K562 (cell line): ENCODE measurements around the gene ZC3H18. TPM values are rescaled to one million over a fixed set of nuclear protein-coding genes. Genes with fewer than 3 reads are reported as not detected.

Experiments used
- BRD4 ChIP-seq: fragments of 200-600 bp; sonication (generic); IDR thresholded peaks from 2 replicates; pipeline ENCODE4 v1.6.1; 2017; ENCODE audit warnings: inconsistent platforms
- CEBPB ChIP-seq: fragments of 450-650 bp; IDR thresholded peaks from 2 replicates; pipeline ENCODE4 v1.6.1; 2016; ENCODE audit warnings: missing genetic modification characterization, missing compliant biosample characterization
- CEBPG ChIP-seq, 3 experiments: fragments of 200-800 bp in 1 of 3; sonication (Bioruptor generic) in 1 of 3; sonication (generic) in 1 of 3; formaldehyde crosslinking in 1 of 3; IDR thresholded peaks in 2 of 3; conservative IDR thresholded peaks in 1 of 3; 2 replicates each; pipeline versions ENCODE4 v1.6.1 to v1.8.0; 2016 to 2022; ENCODE audit warnings: missing compliant biosample characterization in 2 of 3, missing genetic modification characterization in 2 of 3, mild to moderate bottlenecking in 1 of 3, missing genetic modification reagents in 1 of 3
- CREB1 ChIP-seq, 2 experiments: sonication (generic) in 1 of 2; formaldehyde crosslinking in 1 of 2; IDR thresholded peaks; 2 replicates each; pipeline versions ENCODE4 v1.6.1 to v1.8.0; 2012 to 2022; ENCODE audit warnings: inconsistent platforms in 1 of 2, mild to moderate bottlenecking in 1 of 2, missing genetic modification reagents in 1 of 2, moderate library complexity in 1 of 2
- HNRNPK ChIP-seq: fragments of 200-400 bp; formaldehyde crosslinking; IDR thresholded peaks from one replicate; pipeline ENCODE4 v1.6.1; 2018; ENCODE audit warnings: mild to moderate bottlenecking, low read depth, low read length; ENCODE audit not compliant: poor library complexity, severe bottlenecking
- HNRNPL ChIP-seq: fragments of 200-400 bp; formaldehyde crosslinking; IDR thresholded peaks from 2 replicates; pipeline ENCODE4 v1.6.1; 2017; ENCODE audit warnings: low read depth, mild to moderate bottlenecking, low read length
- HOXB6 ChIP-seq: fragments of 250-450 bp; sonication (Bioruptor Pico); IDR thresholded peaks from 2 replicates; pipeline ENCODE4 v1.5.1; 2022; ENCODE audit warnings: mild to moderate bottlenecking, borderline replicate concordance
- MAFK ChIP-seq: IDR thresholded peaks from 2 replicates; pipeline ENCODE4 v1.6.1; 2011; ENCODE audit warnings: low read length, improper control_type of control experiment
- MTA3 ChIP-seq: fragments of 450-650 bp; formaldehyde crosslinking; IDR thresholded peaks from 2 replicates; pipeline ENCODE4 v1.6.1; 2017; ENCODE audit warnings: mild to moderate bottlenecking, borderline replicate concordance
- MTF1 ChIP-seq: fragments of 250-450 bp; sonication (Bioruptor Pico); IDR thresholded peaks from 2 replicates; pipeline ENCODE4 v1.9.0; 2021; ENCODE audit warnings: moderate library complexity, mild to moderate bottlenecking, inconsistent platforms, borderline replicate concordance
- MYBL2 ChIP-seq, 2 experiments: fragments of 450-650 bp in 1 of 2; sonication (generic) in 1 of 2; formaldehyde crosslinking in 1 of 2; IDR thresholded peaks; 2 replicates each; pipeline versions ENCODE4 v1.6.1 to v1.8.1; 2017 to 2022; ENCODE audit warnings: borderline replicate concordance in 1 of 2, inconsistent platforms in 1 of 2, low read depth in 1 of 2, mild to moderate bottlenecking in 1 of 2, missing genetic modification reagents in 1 of 2, moderate library complexity in 1 of 2
- NR2C2 ChIP-seq, 2 experiments: fragments of 200-800 bp in 1 of 2; sonication (Bioruptor generic) in 1 of 2; sonication (generic) in 1 of 2; formaldehyde crosslinking in 1 of 2; IDR thresholded peaks; 2 replicates each; pipeline versions ENCODE4 v1.6.1 to v1.8.0; 2016 to 2022; ENCODE audit warnings: mild to moderate bottlenecking in 1 of 2, missing compliant biosample characterization in 1 of 2, missing genetic modification characterization in 1 of 2, missing genetic modification reagents in 1 of 2
- PRMT5 ChIP-seq: sonication (generic); formaldehyde crosslinking; IDR thresholded peaks from 2 replicates; pipeline ENCODE4 v1.5.0; 2020; ENCODE audit warnings: missing genetic modification reagents
- SETDB1 ChIP-seq: IDR thresholded peaks from one replicate; pipeline ENCODE4 v1.6.1; 2012; ENCODE audit warnings: low read length, control low read depth, inconsistent platforms
- TOE1 ChIP-seq, 2 experiments: fragments of 450-650 bp in 1 of 2; sonication (generic) in 1 of 2; formaldehyde crosslinking in 1 of 2; IDR thresholded peaks; 2 replicates each; pipeline versions ENCODE4 v1.7.1 to v1.8.0; 2016 to 2022; ENCODE audit warnings: borderline replicate concordance in 2 of 2, mild to moderate bottlenecking in 2 of 2, antibody characterized with exemption in 1 of 2, inconsistent platforms in 1 of 2, low read depth in 1 of 2, missing genetic modification reagents in 1 of 2, moderate library complexity in 1 of 2
- ZNF584 ChIP-seq: fragments of 200-800 bp; sonication (Bioruptor generic); IDR thresholded peaks from 2 replicates; pipeline ENCODE4 v1.6.1; 2016; ENCODE audit warnings: low read depth, mild to moderate bottlenecking, missing genetic modification characterization, missing compliant biosample characterization
- polyA plus RNA-seq, 8 experiments: library from polyadenylated mRNA; depleted of rRNA in 4 of 8; stranded (reverse) in 5 of 8; unstranded in 3 of 8; fragments of >200 nt; fragmentation: Nextera tagmentation in 2 of 8; fragmentation: Illumina TruSeq in 1 of 8; extraction: Ambion mirVana in 2 of 8; extraction: Trizol in 1 of 8; gene quantifications; 2 replicates each; pipeline versions ENCODE4 v1.2.1 to v1.2.3, GENCODE V29; 2011 to 2014; ENCODE audit warnings: inconsistent platforms in 1 of 8, missing spikeins in 1 of 8
- total RNA-seq, 7 experiments: library from RNA; depleted of rRNA in 6 of 7; stranded (reverse); fragments of >200 nt in 6 of 7; fragmentation: Illumina TruSeq in 2 of 7; extraction: Trizol in 2 of 7; gene quantifications; 2 replicates each; pipeline versions ENCODE4 v1.2.1 to v1.2.3, GENCODE V29; 2011 to 2021; ENCODE audit warnings: low replicate concordance in 1 of 7
- TF ChIP-seq, protein P1 (sequence below): fragments of 450-650 bp; IDR thresholded peaks from 2 replicates; pipeline ENCODE4 v1.6.1; 2016; ENCODE audit warnings: borderline replicate concordance
- TF ChIP-seq, protein P2 (sequence below): sonication (generic); formaldehyde crosslinking; IDR thresholded peaks from 2 replicates; pipeline ENCODE4 v1.8.1; 2023; ENCODE audit warnings: mild to moderate bottlenecking, missing genetic modification reagents
- TF ChIP-seq, protein P3 (sequence below): fragments of 250-450 bp; sonication (Bioruptor Pico); IDR thresholded peaks from 2 replicates; pipeline ENCODE4 v1.9.0; 2021; ENCODE audit warnings: mild to moderate bottlenecking, inconsistent platforms

The ZC3H18 gene
- total and polyA plus RNA-seq, 9 of the 15 experiments (the other 6 are each of a cell fraction or from before 2014, with no cell fraction given), result 1.7 to 88.7 (median 26.9) TPM

DNA sequence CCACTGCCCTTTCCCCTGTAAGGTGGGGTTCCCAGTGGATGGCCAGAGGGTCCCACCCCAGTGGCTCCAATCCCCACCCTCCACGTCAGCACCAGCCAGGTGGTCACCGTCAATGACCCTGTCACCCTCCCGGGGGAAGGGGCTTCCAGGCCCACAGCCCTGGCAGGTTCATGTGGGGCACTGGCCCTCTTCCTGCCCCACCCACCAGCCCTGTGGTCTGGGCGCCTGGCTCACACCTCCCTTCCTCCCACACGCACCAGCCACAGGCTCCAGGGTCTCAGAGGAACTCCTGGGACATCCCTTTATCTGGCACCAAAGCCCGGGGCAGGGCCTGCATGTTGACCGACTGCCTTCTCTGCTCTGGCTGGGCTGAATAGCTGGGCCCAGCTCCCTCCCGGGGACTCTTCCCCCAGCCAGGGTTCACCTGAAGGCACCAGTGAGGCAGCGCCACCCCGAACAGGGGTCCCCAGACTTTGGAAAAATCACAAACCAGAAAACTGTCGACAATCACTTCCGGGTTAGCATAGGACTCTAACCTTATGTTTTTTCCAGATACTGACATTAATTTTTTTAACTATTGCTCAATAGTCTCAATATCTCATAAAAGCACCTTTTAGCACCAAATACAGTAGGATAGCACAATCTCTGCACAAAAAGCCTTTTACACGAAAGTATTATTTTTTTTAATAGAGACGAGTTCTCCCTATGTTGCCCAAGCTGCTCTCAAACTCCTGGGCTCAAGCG is 21.9 kb upstream of the ZC3H18 start (continued):
- TF ChIP-seq TOE1 (IDR thresholded peaks at IDR 0.05; ENCODE audit: borderline replicate concordance) (no peak), TOE1 (CRISPR knock-in tag; IDR thresholded peaks at IDR 0.05; ENCODE audit: borderline replicate concordance, low read depth) (no peak), CREB1 (IDR thresholded peaks at IDR 0.05) (no peak), CREB1 (CRISPR knock-in tag; IDR thresholded peaks at IDR 0.05) (no peak), MTF1 (CRISPR knock-in tag) (no peak), SETDB1 (no peak), HOXB6 (CRISPR knock-in tag) (no peak), CEBPB (tag) (peak; percentile 93), MAFK (no peak), MTA3 (no peak), HNRNPK (no peak), PRMT5 (CRISPR knock-in tag) (no peak), BRD4 (no peak), CEBPG (CRISPR knock-in tag; IDR thresholded peaks at IDR 0.05) (no peak), CEBPG (tag; conservative IDR thresholded peaks at IDR 0.05 in 1 of 2, IDR thresholded peaks at IDR 0.05 in 1 of 2) (peak; percentile 76 to 93), ZNF584 (CRISPR knock-in tag) (no peak), MYBL2 (IDR thresholded peaks at IDR 0.05; ENCODE audit: low read depth) (no peak), MYBL2 (CRISPR knock-in tag; IDR thresholded peaks at IDR 0.05; ENCODE audit: borderline replicate concordance) (no peak), NR2C2 (CRISPR knock-in tag; IDR thresholded peaks at IDR 0.05) (no peak), NR2C2 (tag; IDR thresholded peaks at IDR 0.05) (0 out of 2 replicates have a peak, but pooled peaks have one; percentile 18), HNRNPL (no peak)
- TF ChIP-seq, protein P1, sequence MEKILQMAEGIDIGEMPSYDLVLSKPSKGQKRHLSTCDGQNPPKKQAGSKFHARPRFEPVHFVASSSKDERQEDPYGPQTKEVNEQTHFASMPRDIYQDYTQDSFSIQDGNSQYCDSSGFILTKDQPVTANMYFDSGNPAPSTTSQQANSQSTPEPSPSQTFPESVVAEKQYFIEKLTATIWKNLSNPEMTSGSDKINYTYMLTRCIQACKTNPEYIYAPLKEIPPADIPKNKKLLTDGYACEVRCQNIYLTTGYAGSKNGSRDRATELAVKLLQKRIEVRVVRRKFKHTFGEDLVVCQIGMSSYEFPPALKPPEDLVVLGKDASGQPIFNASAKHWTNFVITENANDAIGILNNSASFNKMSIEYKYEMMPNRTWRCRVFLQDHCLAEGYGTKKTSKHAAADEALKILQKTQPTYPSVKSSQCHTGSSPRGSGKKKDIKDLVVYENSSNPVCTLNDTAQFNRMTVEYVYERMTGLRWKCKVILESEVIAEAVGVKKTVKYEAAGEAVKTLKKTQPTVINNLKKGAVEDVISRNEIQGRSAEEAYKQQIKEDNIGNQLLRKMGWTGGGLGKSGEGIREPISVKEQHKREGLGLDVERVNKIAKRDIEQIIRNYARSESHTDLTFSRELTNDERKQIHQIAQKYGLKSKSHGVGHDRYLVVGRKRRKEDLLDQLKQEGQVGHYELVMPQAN, result no peak
- TF ChIP-seq, protein P2, sequence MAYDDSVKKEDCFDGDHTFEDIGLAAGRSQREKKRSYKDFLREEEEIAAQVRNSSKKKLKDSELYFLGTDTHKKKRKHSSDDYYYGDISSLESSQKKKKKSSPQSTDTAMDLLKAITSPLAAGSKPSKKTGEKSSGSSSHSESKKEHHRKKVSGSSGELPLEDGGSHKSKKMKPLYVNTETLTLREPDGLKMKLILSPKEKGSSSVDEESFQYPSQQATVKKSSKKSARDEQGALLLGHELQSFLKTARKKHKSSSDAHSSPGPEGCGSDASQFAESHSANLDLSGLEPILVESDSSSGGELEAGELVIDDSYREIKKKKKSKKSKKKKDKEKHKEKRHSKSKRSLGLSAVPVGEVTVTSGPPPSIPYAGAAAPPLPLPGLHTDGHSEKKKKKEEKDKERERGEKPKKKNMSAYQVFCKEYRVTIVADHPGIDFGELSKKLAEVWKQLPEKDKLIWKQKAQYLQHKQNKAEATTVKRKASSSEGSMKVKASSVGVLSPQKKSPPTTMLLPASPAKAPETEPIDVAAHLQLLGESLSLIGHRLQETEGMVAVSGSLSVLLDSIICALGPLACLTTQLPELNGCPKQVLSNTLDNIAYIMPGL (CRISPR knock-in tag), result no peak
- TF ChIP-seq, protein P3, sequence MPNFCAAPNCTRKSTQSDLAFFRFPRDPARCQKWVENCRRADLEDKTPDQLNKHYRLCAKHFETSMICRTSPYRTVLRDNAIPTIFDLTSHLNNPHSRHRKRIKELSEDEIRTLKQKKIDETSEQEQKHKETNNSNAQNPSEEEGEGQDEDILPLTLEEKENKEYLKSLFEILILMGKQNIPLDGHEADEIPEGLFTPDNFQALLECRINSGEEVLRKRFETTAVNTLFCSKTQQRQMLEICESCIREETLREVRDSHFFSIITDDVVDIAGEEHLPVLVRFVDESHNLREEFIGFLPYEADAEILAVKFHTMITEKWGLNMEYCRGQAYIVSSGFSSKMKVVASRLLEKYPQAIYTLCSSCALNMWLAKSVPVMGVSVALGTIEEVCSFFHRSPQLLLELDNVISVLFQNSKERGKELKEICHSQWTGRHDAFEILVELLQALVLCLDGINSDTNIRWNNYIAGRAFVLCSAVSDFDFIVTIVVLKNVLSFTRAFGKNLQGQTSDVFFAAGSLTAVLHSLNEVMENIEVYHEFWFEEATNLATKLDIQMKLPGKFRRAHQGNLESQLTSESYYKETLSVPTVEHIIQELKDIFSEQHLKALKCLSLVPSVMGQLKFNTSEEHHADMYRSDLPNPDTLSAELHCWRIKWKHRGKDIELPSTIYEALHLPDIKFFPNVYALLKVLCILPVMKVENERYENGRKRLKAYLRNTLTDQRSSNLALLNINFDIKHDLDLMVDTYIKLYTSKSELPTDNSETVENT, result no peak
